Nephron progenitor cell (in vitro differentiated cells): ENCODE data around the gene SH3PXD2A.

Experiments
- DNase-seq: peaks from one replicate; pipeline ENCODE4 v3.0.0; 2021
- H3K27ac Mint-ChIP-seq: 2 replicates; pipeline ENCODE4 v1.8.0; 2021; ENCODE audit warnings: mild to moderate bottlenecking, moderate library complexity, mixed read lengths
- H3K27me3 Mint-ChIP-seq: 2 replicates; pipeline ENCODE4 v1.8.0; 2021; ENCODE audit warnings: mild to moderate bottlenecking, low read depth, mixed read lengths; ENCODE audit not compliant: poor library complexity
- H3K36me3 Mint-ChIP-seq: 2 replicates; pipeline ENCODE4 v1.8.0; 2021; ENCODE audit warnings: low read depth, mixed read lengths
- H3K4me1 Mint-ChIP-seq: 2 replicates; pipeline ENCODE4 v1.8.0; 2021; ENCODE audit warnings: mixed read lengths
- H3K4me3 Mint-ChIP-seq: 2 replicates; pipeline ENCODE4 v1.8.0; 2021; ENCODE audit warnings: mild to moderate bottlenecking, moderate library complexity, mixed read lengths
- H3K9me3 Mint-ChIP-seq: 2 replicates; pipeline ENCODE4 v1.8.0; 2021; ENCODE audit warnings: mild to moderate bottlenecking, moderate library complexity, mixed read lengths
- TF ChIP-seq, protein P1 (sequence below): fragments of 200-600 bp; sonication (generic); IDR thresholded peaks from 2 replicates; pipeline ENCODE4 v1.5.0; 2021; ENCODE audit warnings: antibody characterized with exemption

Gene SH3PXD2A

GRCh38 chr10:103683851-103684250 is 171.5 kb downstream of the SH3PXD2A start:
- Mint-ChIP-seq H3K27me3 (peaks cover 3% of the 10 kb centered on the region), H3K4me1 (peaks cover 40% of the 10 kb centered on the region), H3K36me3 (no peaks in the 10 kb centered on the region), H3K9me3 (no peaks in the 10 kb centered on the region), H3K27ac (no peak overlapping the region), H3K4me3 (no peak overlapping the region)
- TF ChIP-seq, protein P1, sequence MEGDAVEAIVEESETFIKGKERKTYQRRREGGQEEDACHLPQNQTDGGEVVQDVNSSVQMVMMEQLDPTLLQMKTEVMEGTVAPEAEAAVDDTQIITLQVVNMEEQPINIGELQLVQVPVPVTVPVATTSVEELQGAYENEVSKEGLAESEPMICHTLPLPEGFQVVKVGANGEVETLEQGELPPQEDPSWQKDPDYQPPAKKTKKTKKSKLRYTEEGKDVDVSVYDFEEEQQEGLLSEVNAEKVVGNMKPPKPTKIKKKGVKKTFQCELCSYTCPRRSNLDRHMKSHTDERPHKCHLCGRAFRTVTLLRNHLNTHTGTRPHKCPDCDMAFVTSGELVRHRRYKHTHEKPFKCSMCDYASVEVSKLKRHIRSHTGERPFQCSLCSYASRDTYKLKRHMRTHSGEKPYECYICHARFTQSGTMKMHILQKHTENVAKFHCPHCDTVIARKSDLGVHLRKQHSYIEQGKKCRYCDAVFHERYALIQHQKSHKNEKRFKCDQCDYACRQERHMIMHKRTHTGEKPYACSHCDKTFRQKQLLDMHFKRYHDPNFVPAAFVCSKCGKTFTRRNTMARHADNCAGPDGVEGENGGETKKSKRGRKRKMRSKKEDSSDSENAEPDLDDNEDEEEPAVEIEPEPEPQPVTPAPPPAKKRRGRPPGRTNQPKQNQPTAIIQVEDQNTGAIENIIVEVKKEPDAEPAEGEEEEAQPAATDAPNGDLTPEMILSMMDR, result no peak
- DNase-seq, result no peak

DNA sequence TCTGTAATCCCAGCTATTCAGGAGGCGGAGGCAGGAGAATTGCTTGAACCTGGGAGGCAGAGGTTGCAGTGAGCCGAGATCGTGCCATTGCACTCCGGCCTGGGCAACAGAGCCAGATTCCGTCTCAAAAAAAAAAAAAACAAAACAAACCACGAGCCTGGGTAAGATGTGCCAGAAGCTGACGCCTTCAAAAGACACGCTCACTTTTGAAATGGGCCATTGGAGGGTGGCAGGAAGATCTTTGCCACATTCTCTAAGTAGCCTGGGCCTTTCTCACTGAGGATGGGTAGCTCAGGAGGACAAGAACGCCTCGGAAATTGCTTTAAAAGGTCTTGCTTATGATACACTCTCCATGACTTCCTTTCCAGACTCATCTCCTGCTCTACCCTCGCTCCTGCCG is 172.7 kb downstream of the SH3PXD2A start:
- Mint-ChIP-seq H3K27ac (no peak overlapping the region), H3K4me3 (no peak overlapping the region), H3K36me3 (no peaks in the 10 kb centered on the region), H3K4me1 (peaks cover 40% of the 10 kb centered on the region), H3K9me3 (no peaks in the 10 kb centered on the region), H3K27me3 (peaks cover 3% of the 10 kb centered on the region)
- no peak for DNase-seq
- TF ChIP-seq, protein P1, result no peak

DNA sequence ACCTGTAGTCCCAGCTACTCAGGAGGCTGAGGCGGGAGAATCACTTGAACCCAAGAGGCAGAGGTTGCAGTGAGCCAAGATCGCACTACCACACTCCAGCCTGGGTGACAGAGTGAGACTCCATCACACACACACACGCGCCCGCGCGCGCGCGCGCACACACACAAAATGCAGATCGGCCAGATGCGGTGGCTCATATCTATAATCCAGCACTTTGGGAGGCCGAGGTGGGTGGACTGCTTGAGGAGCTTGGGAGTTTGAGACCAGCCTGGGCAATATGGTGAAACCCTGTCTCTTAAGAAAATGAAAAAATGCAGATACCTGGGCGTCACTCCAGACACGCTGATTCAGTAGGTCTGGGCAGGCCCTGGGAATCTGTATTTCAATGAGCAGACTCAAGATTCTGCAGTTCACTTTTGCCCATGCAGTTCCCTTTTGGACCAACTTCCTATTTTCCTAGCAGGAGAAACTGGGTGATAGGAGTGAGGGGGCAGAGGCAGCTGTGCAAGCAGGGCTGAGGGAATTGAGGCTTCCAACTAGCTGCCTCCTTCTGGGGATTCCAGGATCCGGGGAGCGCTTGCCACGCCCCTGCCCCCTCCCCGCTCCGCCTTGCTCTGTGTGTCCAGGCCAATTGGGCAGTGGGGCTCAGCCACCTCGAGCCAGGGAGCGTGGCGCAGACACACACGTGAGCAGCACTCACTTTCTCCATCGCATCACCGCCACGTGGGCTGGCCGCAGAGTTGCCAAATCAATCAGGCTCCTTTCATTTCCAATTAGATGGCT is 173.6 kb downstream of the SH3PXD2A start:
- TF ChIP-seq, protein P1, result no peak
- Mint-ChIP-seq H3K4me3 (no peak overlapping the region), H3K36me3 (no peaks in the 10 kb centered on the region), H3K4me1 (peaks cover 42% of the 10 kb centered on the region), H3K27ac (no peak overlapping the region), H3K27me3 (peaks cover 6% of the 10 kb centered on the region), H3K9me3 (no peaks in the 10 kb centered on the region)
- no peak for DNase-seq

DNA sequence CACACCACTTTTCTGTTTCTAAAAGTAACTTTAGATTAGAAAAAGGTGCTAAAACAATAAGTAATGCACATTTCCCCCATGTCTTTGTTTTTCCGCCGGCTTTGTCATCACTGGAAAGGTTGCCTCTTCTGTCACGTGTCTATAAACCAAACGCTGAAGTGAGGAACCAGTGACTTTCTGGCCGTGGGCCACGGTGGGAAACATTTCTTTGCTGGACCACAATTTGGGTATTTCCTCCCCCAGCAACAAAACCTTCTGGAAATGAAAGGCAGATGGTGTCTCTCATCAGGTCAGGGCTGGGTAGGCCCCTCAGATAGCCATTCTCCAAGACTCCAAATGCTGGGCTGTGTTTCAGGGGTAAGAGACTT is 174.5 kb downstream of the SH3PXD2A start:
- TF ChIP-seq, protein P1, result no peak
- H3K9me3 Mint-ChIP-seq, result no peaks in the 10 kb centered on the region
- H3K27ac Mint-ChIP-seq, result no peak overlapping the region
- H3K36me3 Mint-ChIP-seq, result no peaks in the 10 kb centered on the region
- peaks cover 46% of the 10 kb centered on the region for H3K4me1 Mint-ChIP-seq
- H3K4me3 Mint-ChIP-seq, result no peak overlapping the region
- no peak for DNase-seq
- peaks cover 7% of the 10 kb centered on the region for H3K27me3 Mint-ChIP-seq

- DNase-seq, result no peak
- H3K4me1 Mint-ChIP-seq, result peaks cover 45% of the 10 kb centered on the region
- H3K27me3 Mint-ChIP-seq, result peaks cover 7% of the 10 kb centered on the region
- TF ChIP-seq, protein P1, result no peak
- H3K27ac Mint-ChIP-seq, result no peak overlapping the region
- no peaks in the 10 kb centered on the region for H3K36me3 Mint-ChIP-seq
- H3K4me3 Mint-ChIP-seq, result no peak overlapping the region
- H3K9me3 Mint-ChIP-seq, result no peaks in the 10 kb centered on the region
These were observed 176.1 kb downstream of the SH3PXD2A start for GRCh38 chr10:103679096-103679790.
